Tongue (tissue), 2 donors: ENCODE results near the gene TTC38. TPM values are rescaled to one million over a fixed set of nuclear protein-coding genes. Genes with fewer than 3 reads are reported as not detected.
A peak's percentile ranks its signal among the peaks of the same experiment; 100 is the strongest.
"Not testable (repeated sequence)": the region's sequence is repeated elsewhere in the genome, so short reads cannot be mapped to it uniquely, and the experiment has no call there.

ENCODE experiments used
- DNase-seq: peaks from one replicate; pipeline ENCODE4 v3.0.0-alpha.2; 2015
- total RNA-seq: library from RNA; depleted of rRNA; stranded (reverse); fragments of >200 nt; gene quantifications from one replicate; pipeline ENCODE4 v1.2.3, GENCODE V29; 2014

Gene TTC38
- total RNA-seq, 1 donor from 2014 or later, result 32.2 TPM

DNA sequence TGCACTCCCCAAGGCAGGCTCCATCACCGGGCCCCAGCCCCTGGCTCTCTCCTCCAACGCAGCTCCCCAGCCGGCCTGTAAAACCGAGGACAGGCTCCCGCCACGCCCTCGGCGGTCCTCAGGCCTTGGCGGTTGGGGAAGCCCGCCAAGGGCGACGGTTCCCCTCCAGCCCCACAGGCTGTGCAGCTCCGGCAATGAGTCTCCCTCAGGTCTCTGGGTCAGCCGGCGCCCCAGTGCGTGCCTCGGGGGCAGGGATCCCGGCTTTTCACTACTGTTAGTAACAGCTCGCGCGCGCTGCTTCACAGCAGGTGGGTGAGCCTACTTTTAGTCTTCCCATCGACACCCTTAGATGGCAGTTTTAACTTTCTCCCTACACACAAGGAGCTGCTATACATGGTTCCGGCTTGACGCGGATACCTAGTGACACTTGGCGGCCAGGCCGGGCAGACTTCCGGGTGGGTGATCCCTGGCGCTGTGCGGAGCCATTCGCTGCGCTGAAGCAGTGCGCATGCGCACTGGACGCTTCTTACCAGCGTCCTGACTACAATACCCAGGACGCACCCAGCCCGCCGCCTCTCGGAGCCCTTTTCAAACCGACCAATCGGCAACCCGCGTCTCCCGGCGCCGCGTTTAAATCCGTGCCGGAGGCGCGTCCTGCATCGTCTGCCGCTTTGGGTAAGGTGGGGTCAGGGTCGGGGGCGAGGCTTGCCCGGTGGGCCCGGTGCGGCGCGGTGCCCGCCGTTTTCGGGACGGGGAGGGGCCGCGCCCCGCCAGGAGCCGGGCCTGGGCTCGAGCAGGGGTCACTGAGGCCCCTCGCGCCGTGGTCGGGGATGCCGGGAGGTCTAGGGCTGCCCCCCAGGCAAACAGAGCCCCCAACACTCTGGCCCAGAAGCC, 28.7 kb downstream of the TTC38 start, which contains the start of gene GTSE1:
Gene GTSE1 (plus strand): TSS at position 614 of the 894 bp plus-strand sequence. CDS start 531 bp downstream, outside the sequence.
- DNase-seq, result peak; percentile 99

- DNase-seq, result peak; percentile 31
These were observed 29.5 kb downstream of the TTC38 start for GRCh38 chr22:46297151-46297812.

- no peak for DNase-seq
These were observed 31.3 kb downstream of the TTC38 start for GRCh38 chr22:46299101-46299500.

DNA sequence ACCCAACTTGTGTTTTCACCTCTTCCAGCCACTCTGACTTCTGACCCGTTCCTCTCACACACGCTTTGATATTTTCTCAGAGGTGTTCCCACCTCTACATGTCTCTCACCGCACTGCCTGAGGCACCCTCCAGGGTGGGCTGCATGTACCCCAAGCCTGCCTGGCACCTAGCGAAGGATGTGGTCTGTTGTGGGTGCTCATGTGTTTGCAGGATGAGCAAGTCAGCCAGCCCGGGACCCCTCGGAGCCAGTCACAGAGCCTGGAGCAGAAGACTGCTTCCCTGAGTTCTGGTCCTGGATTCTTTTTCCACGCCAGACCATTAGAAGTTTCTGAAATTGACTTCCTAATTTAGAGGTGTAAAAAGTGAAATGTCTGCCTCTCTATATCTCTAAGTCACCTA, 32.7 kb downstream of the TTC38 start:
- no peak for DNase-seq

GRCh38 chr22:46303347-46303965, 35.6 kb downstream of the TTC38 start:
- no peak for DNase-seq

DNA sequence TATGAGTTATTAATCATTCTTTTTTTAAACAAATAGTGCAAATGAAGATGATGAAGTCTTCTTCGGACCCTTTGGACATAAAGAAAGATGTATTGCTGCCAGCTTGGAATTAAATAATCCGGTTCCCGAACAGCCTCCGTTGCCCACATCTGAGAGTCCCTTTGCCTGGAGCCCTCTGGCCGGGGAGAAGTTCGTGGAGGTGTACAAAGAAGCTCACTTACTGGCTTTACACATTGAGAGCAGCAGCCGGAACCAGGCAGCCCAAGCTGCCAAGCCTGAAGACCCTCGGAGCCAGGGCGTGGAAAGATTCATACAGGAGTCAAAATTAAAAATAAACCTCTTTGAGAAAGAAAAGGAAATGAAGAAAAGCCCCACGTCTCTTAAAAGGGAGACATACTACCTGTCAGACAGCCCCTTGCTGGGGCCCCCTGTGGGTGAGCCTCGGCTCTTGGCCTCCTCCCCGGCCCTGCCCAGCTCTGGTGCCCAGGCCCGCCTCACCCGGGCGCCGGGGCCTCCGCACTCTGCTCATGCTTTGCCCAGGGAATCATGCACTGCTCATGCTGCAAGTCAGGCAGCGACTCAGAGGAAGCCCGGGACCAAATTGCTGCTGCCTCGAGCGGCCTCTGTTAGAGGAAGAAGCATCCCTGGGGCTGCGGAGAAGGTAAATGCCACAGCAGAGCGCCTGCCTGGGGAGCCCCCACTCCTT, 40.6 kb downstream of the TTC38 start:
- no peak for DNase-seq

DNA sequence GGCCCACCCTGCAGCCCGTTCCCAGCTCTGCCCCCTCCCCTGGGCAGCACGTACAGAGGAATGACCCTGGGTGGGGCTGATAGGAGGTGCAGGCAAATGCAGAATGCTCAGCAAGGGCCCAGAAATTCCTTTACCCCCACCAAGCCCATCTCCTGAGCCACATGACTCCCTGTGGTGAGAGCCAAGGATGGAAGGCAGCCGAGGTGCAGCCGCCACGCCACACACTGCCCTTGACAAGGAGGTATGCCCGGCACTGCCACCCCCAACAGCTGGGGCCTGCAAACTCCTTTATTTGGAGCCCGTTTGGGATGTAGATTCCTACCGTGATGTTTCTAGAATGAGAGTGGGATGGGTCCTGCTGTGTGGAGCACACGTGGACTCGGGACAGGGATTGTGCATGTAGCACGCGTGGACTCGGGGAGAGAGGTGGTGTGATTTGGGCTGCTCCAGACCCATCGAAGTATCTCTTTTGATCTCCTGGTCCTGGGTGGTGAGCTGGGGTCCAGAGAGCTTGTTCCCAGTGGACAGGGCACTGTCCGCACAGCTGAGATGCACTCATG, 41.8 kb downstream of the TTC38 start:
- no peak for DNase-seq

- no peak for DNase-seq
These were observed 44.2 kb downstream of the TTC38 start for GRCh38 chr22:46312056-46312455.

GRCh38 chr22:46312848-46313247, 45.0 kb downstream of the TTC38 start:
- not testable (repeated sequence) for DNase-seq

DNA sequence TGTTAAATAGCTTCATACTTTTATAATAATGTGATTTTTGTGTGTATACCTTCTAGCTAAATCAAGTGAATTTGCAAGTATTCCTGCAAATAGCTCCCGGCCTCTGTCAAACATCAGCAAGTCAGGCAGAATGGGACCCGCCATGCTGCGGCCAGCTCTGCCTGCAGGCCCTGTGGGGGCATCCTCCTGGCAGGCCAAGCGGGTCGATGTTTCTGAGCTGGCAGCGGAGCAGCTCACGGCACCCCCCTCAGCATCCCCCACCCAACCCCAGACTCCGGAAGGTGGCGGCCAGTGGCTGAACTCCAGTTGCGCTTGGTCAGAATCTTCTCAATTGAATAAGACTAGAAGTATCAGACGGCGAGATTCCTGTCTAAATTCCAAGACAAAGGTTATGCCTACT, 48.2 kb downstream of the TTC38 start:
- no peak for DNase-seq

- DNase-seq, result no peak
These were observed 49.8 kb downstream of the TTC38 start for GRCh38 chr22:46317646-46318045.

GRCh38 chr22:46318576-46318975, 50.8 kb downstream of the TTC38 start:
- no peak for DNase-seq

DNA sequence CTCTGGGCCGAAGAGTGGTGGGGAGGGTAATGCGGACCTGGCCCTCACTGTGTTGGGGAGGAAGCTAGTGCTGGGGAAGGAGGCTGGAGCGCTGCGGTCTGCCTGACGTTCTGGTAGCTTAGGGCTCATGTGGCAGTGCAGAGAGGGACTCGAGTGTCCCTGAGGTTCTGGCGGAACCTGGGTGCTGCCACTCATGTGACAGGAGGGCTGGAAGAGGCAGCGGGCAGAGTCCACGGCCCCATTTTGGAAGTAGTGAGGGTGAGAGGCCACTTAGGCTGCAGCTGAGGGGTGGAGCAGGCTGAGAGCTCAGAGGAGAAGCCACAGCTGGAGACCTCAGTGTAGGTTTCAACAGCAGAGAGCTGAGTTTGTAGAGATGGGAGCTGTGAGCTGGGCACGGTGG, 51.5 kb downstream of the TTC38 start:
- DNase-seq, result no peak

- DNase-seq, result no peak
These were observed 52.4 kb downstream of the TTC38 start for GRCh38 chr22:46320166-46320710.

GRCh38 chr22:46320716-46321386, 53.0 kb downstream of the TTC38 start:
- DNase-seq, result no peak

DNA sequence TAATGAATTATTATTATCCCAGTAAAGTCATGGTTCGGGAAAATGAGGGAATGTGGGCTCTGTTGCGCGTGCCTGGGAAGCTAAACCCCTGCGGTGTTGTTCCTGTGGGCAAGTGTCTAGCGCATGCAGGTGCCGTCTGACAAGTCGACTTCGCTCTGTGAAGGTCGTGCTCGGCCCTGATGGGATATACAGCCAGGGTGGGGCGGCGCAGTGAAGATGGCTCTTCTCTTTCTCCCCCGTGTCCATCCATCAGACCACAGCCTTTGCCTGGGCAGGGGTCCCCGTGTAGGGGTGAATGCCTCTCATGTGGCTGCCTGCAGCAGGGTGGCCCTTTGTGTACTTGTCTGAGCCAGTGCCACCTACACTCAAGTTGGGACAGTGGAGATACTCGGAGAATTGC, 54.9 kb downstream of the TTC38 start:
- no peak for DNase-seq

- no peak for DNase-seq
These were observed 55.4 kb downstream of the TTC38 start for GRCh38 chr22:46323162-46323561.

DNA sequence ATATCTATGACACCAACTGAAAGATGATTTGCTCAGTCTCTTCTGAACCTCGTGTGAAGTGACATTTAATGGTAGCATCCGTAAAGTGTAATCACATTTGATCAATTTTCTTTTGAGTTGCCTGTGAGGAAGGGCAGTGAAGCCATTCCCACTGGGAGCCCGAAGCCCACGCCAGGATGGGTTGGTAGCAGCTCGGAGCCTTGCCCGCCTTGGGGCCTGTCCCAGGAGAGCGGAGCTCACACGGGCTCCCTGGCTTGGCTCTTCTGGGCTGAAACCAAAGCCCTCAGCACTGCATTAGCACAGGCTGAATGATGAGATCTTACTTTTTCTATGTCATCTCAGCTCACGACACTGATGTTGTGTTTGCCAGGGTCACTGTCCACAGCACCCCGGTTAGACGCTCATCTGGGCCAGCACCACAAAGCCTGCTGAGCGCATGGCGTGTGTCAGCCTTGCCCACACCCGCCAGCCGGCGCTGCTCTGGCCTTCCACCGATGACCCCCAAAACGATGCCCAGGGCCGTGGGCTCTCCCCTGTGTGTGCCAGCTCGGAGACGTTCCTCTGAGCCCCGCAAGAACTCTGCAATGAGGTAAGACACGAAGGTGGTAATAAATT, 58.4 kb downstream of the TTC38 start:
- DNase-seq, result no peak

- DNase-seq, result no peak
These were observed 60.1 kb downstream of the TTC38 start for GRCh38 chr22:46327691-46328465.

DNA sequence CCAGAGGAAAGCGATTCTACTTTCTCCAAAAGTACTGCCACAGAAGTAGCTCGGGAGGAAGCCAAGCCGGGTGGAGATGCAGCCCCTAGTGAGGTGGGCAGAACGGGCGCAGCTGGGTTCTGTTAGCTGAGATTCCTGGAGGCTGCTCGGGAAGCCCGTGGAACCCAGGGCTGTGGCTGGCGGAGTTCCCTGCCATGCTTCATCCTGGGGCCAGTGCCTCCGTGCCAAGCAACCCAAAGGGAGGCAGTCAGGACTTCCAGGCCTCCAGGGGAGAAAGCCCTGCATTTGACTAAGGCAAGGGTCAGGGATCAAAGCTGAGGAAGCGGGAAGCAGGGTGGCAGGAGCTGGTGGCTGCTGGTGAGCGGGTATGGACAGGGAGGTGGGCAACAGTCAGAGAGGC, 61.0 kb downstream of the TTC38 start:
- DNase-seq, result no peak
